ENCODE measurements around the gene RPS6KA3. TPM values are rescaled to one million over a fixed set of nuclear protein-coding genes. Genes with fewer than 3 reads are reported as not detected.
"Not testable (repeated sequence)": the region's sequence is repeated elsewhere in the genome, so short reads cannot be mapped to it uniquely, and the experiment has no call there.

Gene RPS6KA3
- total RNA-seq, 1 donor from 2014 or later: 84.6 TPM

- peak; percentile 98 for DNase-seq
These were observed 125.2 kb downstream of the RPS6KA3 start, which contains the start of gene EIF1AX for GRCh38 chrX:20141281-20142220. TSS of gene EIF1AX (minus strand) at chrX:20141838. CDS start at chrX:20141640, 198 bp downstream.

GRCh38 chrX:20140420-20140819 lies 126.3 kb downstream of the RPS6KA3 start:
- DNase-seq: no peak

GRCh38 chrX:20139966-20140365 lies 126.7 kb downstream of the RPS6KA3 start:
- DNase-seq: no peak

- no peak for DNase-seq
These were observed 130.8 kb downstream of the RPS6KA3 start for GRCh38 chrX:20135944-20136343.

- DNase-seq: no peak
These were observed 134.0 kb downstream of the RPS6KA3 start for GRCh38 chrX:20132666-20133065.

- DNase-seq: no peak
These were observed 136.4 kb downstream of the RPS6KA3 start for GRCh38 chrX:20130357-20130756.

GRCh38 chrX:20129547-20129946 lies 137.2 kb downstream of the RPS6KA3 start:
- DNase-seq: no peak

GRCh38 chrX:20128670-20129069 lies 138.0 kb downstream of the RPS6KA3 start:
- peak; percentile 20 for DNase-seq

- not testable (repeated sequence) for DNase-seq
These were observed 139.3 kb downstream of the RPS6KA3 start for GRCh38 chrX:20127440-20127839.

- DNase-seq: not testable (repeated sequence)
These were observed 139.9 kb downstream of the RPS6KA3 start for GRCh38 chrX:20126833-20127232.

GRCh38 chrX:20124964-20125363 lies 141.7 kb downstream of the RPS6KA3 start:
- no peak for DNase-seq

- DNase-seq: no peak
These were observed 148.5 kb downstream of the RPS6KA3 start for GRCh38 chrX:20118065-20118824.

- no peak for DNase-seq
These were observed 150.0 kb downstream of the RPS6KA3 start, which contains the start of gene MAP7D2 for GRCh38 chrX:20116577-20117240. TSS of gene MAP7D2 (minus strand) at chrX:20116907. CDS start at chrX:20116879, 28 bp downstream.

- no peak for DNase-seq
These were observed 150.6 kb downstream of the RPS6KA3 start for GRCh38 chrX:20116087-20116576.

GRCh38 chrX:20112022-20112774 lies 154.5 kb downstream of the RPS6KA3 start:
- DNase-seq: no peak

GRCh38 chrX:20111271-20111670 lies 155.4 kb downstream of the RPS6KA3 start:
- DNase-seq: no peak

- no peak for DNase-seq
These were observed 164.7 kb downstream of the RPS6KA3 start for GRCh38 chrX:20101934-20102581.

Data from tongue (tissue), 2 donors.